Activated CD4-positive, alpha-beta T cell treated with anti-CD3 and anti-CD28 coated beads, Interleukin-10, Interleukin-2, amounts not matched to agents 100 ng/mL and 50 ng/mL, durations not matched to agents 16 hours and 8 hours (primary cell): ENCODE data around the gene NKIRAS2.

ENCODE experiments used
- DNase-seq: peaks from one replicate; pipeline ENCODE4 v3.0.0-alpha.2; 2020

The NKIRAS2 gene

DNA sequence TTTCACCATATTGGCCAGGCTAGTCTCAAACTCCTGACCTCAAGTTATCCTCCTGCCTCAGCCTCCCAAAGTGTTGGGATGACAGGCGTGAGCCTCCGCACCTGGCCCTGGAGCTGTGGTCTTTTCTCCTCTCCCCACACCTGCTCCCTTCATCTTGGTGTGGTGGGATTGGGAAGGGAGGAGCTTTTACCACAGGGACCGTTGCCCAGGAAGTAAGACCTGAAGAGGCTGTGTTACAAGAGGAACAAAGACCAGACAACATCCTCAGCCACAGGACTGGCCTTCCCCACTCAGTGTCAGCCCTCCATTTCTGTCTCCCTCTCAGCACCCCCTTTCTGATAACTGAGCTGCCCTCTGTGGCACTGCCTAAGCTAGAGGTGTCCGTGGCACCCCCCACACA is 39.9 kb downstream of the NKIRAS2 start:
- DNase-seq, result no peak

DNA sequence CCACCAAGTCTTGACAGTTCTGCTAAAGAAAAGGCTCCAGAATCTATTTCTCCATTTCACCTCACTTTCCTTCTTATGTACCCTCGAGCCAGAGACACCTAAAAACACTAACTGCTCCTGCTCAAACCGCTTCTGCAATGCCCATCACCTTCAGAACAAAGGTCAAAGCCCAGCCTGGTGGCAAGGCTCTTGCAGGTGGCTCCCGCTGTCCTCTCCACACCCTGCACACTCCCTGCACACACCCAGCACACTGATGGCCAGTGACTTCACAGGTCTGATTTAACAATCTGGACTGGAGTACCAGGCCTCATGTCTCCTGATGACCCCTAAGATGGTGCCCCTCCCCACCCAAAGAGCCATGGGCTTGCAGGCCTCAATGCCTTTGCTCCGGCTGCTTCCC is 40.3 kb downstream of the NKIRAS2 start:
- no peak for DNase-seq

DNA sequence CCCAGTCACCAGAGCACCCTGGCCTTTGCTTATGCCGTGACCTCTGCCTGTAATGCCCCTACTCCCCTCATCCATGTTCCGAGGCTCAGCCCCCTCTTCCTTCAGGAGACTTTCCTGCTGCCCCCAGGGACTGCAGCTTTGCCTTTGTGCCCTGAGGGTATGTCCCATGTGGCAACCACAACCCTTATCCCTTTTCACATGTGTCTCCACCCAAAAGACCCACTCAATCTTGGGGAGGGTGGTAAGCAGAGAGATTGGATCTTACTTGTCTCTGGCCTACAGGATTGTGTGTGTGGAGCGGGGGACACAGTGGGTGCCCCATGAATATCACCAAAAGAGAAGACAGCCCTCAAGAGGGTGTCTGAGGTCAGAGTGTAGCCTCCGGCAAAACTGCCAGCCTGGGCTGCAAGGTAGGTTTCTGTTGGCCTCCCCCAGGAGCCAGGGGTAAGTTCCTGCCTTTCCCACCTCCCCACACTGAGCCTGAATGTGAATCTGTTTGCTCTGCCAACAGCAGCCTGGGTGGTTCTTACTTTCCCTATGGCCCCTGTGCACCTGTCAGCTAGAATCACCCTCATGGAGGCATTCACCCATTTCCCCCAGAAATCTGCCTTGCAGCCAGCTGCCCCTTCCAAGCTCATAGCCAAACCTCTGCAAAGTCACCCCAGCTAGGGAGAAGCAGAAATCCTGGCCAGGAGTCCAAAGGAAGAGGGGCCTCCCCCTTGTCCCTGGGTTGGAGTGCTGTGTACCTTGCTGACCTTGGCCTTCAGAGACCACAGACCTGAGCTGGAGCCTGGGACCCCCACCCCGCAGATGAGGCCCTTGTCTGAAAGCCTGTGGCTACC is 42.0 kb downstream of the NKIRAS2 start:
- no peak for DNase-seq

DNA sequence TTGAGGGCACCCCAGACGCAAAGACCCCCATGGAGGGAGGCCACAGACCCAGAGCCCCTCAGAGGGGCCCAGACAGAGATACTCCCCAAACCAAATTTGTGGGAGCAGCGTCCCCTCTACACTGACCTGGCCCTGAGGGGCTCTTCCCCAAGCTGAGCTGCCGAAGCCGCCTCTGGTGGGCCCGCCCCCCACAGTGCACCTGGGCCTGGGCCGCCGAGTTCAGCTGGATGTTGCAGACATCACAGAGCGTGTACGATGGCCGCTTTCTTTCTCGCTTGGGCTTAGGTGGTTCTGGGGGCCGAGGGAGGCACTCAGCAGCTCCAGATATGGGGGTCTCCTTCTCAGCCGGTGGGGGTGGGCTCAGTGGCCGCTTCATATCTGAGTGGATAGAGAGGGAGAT is 42.8 kb downstream of the NKIRAS2 start:
- DNase-seq, result no peak

DNA sequence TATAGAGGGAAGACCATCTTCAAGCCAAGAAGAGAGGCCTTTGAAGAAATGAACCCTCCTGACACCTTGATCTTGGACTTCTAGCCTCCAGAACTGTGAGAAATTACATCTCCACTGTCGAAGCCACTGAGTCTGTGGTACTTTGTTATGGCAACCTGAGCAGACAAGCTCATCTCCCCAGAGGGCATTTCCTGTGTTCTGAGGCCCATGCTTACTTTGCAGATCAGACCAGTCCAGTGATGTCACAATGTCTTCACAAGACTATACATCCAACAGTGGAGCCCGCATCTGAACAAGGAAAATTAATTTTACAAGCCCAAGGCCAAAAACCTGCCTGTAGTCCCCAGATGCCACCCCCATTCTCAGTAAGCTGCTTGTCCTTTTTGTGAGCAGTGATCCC is 45.3 kb downstream of the NKIRAS2 start:
- no peak for DNase-seq

DNA sequence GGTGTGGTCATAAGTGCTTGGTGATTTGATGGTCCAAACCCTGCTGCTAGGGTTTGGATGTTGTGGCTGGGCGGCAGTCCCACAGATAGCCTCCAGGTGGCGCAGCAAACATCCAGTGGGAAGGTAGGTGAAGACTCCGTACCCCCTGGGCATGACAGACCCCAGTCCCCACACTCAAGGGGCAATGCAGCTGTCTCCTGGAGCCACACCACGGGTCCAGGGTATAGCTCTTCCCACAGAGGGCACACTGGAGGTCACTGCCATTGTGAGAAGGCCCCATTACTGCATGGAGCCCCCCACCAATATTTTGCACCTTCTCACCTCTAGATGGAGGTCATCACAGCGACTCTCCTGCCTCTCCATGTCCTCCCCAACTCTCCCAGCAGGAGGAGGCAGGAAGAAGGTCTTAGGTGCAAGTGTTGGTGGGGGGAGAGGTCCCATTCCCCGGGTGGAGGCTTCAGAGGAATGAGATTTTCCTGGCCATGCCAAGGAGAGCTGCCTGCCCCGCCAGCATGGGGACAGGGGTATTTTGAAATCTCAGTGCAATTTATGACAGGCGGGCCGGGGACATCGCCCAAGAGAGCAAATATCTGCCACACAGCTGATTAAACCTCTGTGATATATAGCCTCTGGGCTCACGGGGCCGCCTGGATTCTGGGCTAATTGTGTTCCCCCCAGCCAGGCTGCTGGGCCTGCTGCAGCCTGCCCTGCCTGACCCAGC is 47.6 kb downstream of the NKIRAS2 start:
- DNase-seq, result peak; percentile 70

DNA sequence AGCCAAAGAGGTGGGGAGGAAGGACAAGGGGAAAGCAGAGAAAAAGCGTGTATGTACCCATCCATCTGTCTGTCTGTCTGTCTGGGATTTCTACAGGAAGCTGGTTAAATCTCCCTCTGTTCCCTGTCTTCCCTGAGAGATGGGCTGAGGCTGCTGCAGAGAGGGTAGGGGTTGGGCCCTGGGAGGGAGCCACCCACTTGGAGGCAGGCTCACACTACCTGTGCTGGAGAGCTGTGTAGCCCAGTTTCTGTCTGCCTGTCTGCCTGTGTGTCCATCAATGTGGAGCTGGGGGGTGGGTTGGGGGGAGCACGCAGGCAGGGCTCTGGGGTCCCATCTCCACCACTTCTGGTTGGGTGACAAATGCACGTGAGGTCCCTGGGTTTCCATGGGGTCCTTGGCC is 49.1 kb downstream of the NKIRAS2 start:
- no peak for DNase-seq

DNA sequence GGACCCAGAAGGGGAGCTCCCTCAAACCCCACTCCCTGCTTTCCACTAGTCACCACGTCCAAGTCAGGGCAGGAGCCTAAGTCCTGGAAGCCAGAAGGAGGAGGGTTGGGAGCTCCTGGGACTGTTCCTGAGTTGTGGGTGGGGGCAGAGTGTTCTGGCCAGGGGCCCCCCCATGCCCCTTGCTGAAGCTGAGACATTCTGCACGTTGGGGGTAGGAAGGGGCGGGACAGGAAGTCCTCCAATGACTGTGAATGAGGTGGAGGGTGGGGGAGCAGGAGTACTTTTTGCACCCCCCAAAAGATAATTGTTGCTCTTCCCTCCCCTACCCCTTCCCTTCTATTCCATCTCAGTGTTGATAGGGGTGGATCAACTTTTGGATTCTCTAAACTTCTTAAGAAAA is 51.9 kb downstream of the NKIRAS2 start:
- no peak for DNase-seq

DNA sequence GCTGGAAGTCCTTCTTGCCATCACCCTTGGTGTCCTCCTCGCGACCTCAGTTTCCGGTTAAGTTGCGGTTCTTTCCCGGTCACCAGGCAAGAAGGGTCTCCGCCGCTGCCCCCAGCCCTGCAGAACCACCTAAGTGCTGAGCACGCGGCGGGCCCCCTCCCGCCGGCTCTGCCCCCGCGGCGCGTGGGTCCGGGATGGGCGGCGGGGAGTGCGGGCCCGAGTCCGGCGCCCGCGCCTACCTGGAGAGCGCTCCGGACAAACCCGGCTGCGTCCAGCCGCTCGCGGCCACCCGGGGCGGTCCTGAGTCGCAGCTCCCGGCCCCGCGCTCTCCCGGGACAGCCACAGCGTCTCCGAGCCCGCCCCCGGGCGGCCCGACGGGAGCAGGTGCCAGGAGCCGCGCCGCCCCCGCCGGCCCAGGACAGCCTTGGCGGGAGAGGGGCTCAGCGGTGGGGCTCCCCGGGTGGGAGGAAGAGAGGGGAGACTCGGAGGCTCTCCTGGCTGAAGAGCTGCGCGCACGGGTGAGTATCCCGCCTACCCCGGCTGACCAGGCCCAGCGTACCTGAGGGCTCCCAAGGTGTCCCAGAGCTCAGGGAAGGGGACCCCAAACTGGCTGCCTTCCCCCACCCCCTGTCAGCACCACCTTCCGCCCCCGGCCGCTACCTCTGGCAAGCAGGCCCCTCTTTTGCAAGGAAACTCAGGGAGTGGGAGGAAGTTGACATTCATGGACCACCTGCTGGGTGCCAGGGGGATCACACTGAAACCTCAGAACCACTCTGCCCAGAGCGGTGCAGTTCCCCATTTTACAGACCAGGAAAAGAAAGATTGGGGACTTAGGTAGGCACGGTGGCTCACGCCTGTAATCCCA is 52.7 kb downstream of the NKIRAS2 start:
- no peak for DNase-seq
